ENCODE measurements around the gene BDNF.
"Not testable (repeated sequence)": the region's sequence is repeated elsewhere in the genome, so short reads cannot be mapped to it uniquely, and the experiment has no call there.

The BDNF gene

GRCh38 chr11:27665508-27666101 is 34.6 kb downstream of the BDNF start:
- DNase-seq (ENCODE audit: low spot score): not testable (repeated sequence)

GRCh38 chr11:27663326-27663725 is 36.9 kb downstream of the BDNF start:
- no peak for DNase-seq (ENCODE audit: low spot score)

GRCh38 chr11:27660171-27660570 is 40.1 kb downstream of the BDNF start:
- no peak for DNase-seq (ENCODE audit: low spot score)

GRCh38 chr11:27658535-27659236 is 41.6 kb downstream of the BDNF start:
- peak; percentile 96 for DNase-seq (ENCODE audit: low spot score)

- no peak for DNase-seq (ENCODE audit: low spot score)
These were observed 43.3 kb downstream of the BDNF start for GRCh38 chr11:27656806-27657483.

- DNase-seq (ENCODE audit: low spot score): no peak
These were observed 43.9 kb downstream of the BDNF start for GRCh38 chr11:27656320-27656719.

GRCh38 chr11:27653990-27654758 is 46.1 kb downstream of the BDNF start:
- DNase-seq (ENCODE audit: low spot score): peak; percentile 97

- DNase-seq (ENCODE audit: low spot score): no peak
These were observed 48.5 kb downstream of the BDNF start for GRCh38 chr11:27651711-27652110.

- no peak for DNase-seq (ENCODE audit: low spot score)
These were observed 49.3 kb downstream of the BDNF start for GRCh38 chr11:27650988-27651387.

GRCh38 chr11:27649800-27650199 is 50.5 kb downstream of the BDNF start:
- no peak for DNase-seq (ENCODE audit: low spot score)

GRCh38 chr11:27648840-27649239 is 51.4 kb downstream of the BDNF start:
- DNase-seq (ENCODE audit: low spot score): no peak

GRCh38 chr11:27646051-27646818 is 54.0 kb downstream of the BDNF start:
- DNase-seq (ENCODE audit: low spot score): peak; percentile 59

GRCh38 chr11:27642954-27643353 is 57.3 kb downstream of the BDNF start:
- no peak for DNase-seq (ENCODE audit: low spot score)

GRCh38 chr11:27640954-27641353 is 59.3 kb downstream of the BDNF start:
- DNase-seq (ENCODE audit: low spot score): no peak

- no peak for DNase-seq (ENCODE audit: low spot score)
These were observed 64.7 kb downstream of the BDNF start for GRCh38 chr11:27635567-27636037.

GRCh38 chr11:27634776-27635175 is 65.5 kb downstream of the BDNF start:
- DNase-seq (ENCODE audit: low spot score): not testable (repeated sequence)

- not testable (repeated sequence) for DNase-seq (ENCODE audit: low spot score)
These were observed 66.0 kb downstream of the BDNF start for GRCh38 chr11:27634282-27634681.

- DNase-seq (ENCODE audit: low spot score): not testable (repeated sequence)
These were observed 71.2 kb downstream of the BDNF start for GRCh38 chr11:27629023-27629422.

GRCh38 chr11:27627979-27628378 is 72.3 kb downstream of the BDNF start:
- no peak for DNase-seq (ENCODE audit: low spot score)

GRCh38 chr11:27626938-27627586 is 73.2 kb downstream of the BDNF start:
- no peak for DNase-seq (ENCODE audit: low spot score)
